ENCODE results near the gene TWNK. TPM values are rescaled to one million over a fixed set of nuclear protein-coding genes. Genes with fewer than 3 reads are reported as not detected.

TWNK gene
- total RNA-seq, 3 donors from 2014 or later: 3.4 to 7.5 (median 5.3) TPM

Other genes with a start within 250 kb of the TWNK start
- gene PAX2, start 242.0 kb upstream of the TWNK start, total RNA-seq: under 1 TPM in 1 of 3 donors, not detected in 2; under 0.01 TPM
- gene SLF2, start 74.6 kb upstream of the TWNK start, total RNA-seq: 10 to 100 TPM; 24.8 to 34.2 (median 31.8) TPM
- gene SEMA4G, start 18.0 kb upstream of the TWNK start, total RNA-seq: 1 to 10 TPM in 2 of 3 donors, under 1 TPM in 1; 0.48 to 2.9 (median 2.2) TPM
- 100 to 1,000 TPM in 1 of 3 donors, 10 to 100 TPM in 2; 75.4 to 104 (median 84.6) TPM for gene MRPL43, start within 50 bp of the TWNK start, total RNA-seq
- gene LZTS2, start 12.3 kb downstream of the TWNK start, total RNA-seq: 10 to 100 TPM; 44.0 to 67.5 (median 61.3) TPM
- gene PDZD7, start 43.6 kb downstream of the TWNK start, total RNA-seq: 1 to 10 TPM in 1 of 3 donors, under 1 TPM in 2; 0.48 to 2.3 (median 0.66) TPM
- gene SFXN3, start 43.7 kb downstream of the TWNK start, total RNA-seq: 10 to 100 TPM; 63.7 to 90.4 (median 75.7) TPM
- gene KAZALD1, start 74.4 kb downstream of the TWNK start, total RNA-seq: 1 to 10 TPM; 2.8 to 4.9 (median 4.5) TPM
- gene TLX1, start 143.8 kb downstream of the TWNK start, total RNA-seq: not detected
- not detected for gene LBX1, start 241.9 kb downstream of the TWNK start, total RNA-seq